ENCODE measurements around the gene ADAMTS14. TPM values are rescaled to one million over a fixed set of nuclear protein-coding genes. Genes with fewer than 3 reads are reported as not detected.
A peak's percentile ranks its signal among the peaks of the same experiment; 100 is the strongest.

Gene ADAMTS14
- total RNA-seq, 1 experiment from 2014 or later: 2.7 TPM

DNA sequence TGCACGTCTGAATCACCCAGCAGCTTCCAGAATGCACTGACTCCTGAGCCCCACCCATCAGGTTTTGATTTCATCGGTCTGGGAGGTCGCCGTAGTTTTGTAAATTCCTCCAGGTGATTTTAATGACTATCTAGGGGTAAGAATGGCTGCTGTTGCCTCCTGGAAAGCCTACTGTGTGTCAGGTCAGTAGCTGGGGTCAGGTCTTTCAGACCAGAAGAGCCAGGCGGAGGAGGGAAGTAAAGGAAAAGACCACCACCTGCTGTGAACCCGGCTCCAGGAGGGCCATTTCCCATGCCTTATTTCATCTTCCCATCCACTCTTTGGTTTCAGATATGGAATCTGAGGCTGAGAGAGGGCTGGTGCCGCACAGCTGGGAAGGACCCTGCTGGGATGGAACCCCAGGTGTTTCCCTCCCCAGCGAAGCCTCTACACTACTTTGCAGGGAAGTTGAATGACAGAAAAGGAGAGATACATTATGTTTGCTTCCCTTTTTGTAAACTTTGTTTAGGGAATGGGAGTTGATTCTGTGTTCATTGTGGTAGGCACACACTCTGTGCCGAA lies 19.8 kb downstream of the ADAMTS14 start:
- DNase-seq (ENCODE audit: low read depth): no peak

DNA sequence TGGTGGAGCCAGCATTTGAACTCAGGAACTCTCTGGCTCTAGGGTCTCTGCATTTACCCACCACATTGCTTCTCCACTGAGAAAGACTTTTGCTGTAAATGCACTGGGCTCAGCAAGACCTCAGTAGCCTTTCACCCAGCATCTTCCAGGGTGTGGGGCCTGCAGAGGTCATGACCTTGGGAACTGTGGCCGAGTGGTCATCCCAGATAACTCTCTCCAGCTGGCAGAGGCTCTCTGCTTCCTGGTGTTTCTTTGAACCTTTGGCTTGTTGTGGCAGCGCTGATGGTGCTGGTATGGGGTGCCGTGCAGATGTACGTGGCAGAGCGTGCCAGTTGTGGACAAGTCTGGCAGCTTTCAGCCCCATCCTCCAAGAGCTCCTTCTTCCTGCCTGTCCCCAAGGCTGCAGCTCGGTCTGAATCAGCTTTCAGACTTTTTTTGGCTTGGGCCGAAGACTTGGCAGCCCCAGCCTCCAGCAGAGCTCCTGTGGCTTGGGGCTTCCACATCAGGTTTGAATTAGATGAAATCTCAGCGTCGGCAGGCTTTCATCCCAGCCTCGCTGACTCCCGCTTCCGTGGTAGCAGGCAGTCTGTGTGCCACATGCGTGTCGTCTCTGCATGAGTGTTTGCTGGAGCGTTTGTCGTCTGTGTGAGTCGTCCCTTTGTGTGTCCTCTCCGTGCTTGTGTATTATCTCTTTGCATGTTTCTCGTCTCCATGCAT lies 21.5 kb downstream of the ADAMTS14 start:
- DNase-seq (ENCODE audit: low read depth): no peak

DNA sequence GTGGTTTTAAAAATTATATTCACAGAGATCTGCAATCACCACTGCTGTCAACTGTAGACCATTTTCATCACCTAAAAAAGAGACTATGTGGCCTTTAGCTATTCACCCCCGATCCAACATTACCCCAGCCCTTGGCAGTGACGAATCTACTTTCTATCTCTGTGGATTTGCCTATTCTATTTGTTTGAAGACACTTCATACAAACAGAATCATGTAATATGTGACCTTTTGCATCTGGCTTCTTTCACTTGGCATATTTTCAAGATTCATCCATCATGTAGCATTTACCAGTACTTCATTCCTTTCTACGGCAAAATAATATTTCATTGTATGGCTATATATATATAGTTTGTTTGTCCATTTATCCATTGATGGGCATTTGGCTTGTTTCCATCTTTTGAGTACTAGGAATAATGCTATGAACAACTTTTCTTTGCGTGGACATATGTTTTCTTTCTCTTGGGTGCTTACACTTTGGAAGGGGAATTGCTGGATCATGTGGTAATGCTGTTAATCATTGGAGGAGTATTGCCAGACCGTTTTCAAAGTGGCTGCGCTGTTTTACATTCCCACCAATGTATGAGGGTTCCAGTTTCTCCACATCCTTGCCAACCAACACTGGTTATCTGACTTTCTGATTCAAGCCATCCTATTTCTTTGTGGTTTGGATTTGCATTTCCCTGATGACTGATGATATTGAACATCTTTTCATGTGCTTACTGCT lies 22.3 kb downstream of the ADAMTS14 start:
- no peak for DNase-seq (ENCODE audit: low read depth)

DNA sequence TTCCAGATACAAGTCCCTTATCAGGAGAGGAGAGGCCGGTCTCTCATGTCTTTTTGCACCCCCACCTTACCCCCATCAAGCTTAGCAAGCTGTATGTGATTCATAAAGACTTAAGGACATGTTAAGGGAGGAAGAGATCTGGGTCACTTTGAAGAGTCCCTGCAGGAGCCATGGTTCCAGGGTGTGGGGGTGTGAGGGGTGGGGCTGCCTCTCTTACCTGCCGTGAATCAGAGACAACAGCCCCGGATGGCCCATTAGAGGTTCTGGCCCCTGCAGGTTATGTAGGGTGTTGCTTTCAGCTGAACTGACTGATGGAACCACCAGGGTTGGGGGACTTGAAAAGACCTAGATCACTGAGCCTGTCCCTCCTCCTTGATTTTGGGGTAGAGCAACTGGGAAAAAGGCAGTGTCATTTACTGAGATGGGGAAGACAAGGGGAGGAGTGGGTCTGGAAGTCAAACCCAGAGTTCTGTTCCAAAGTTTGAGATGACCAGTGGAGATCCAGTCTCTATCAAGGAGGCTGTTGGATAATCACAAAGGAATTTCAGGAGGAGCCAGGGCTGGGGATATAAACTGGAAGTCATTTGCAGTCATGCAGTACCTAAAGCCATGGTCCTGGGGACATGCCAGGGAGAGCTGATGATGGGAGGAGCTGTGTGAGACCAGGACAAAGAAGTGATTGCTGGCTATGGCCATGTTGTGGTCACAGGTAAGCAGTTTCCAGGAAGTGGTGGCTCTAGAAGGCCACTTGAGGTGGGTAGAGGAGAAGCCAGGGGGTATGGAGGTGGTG lies 23.1 kb downstream of the ADAMTS14 start:
- no peak for DNase-seq (ENCODE audit: low read depth)

DNA sequence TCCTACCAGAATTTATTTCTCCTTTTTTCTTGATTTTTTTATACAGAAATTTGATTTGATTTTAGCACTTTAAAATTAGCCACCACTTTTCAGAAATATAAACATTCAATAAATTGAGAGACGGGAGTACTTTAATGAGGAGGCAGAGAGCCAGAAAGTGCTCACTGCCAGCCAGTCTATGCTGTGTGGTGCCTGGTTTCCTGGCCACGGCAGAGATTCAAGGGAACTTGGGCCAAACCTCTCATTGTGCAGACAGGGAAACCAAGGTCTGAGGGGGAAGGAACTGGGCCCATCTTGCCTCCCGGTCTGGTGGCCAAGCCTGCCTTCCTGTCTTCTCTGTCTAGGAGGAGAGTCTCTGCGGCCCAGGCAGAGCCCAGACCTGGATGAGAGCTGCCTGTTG lies 25.9 kb downstream of the ADAMTS14 start:
- DNase-seq (ENCODE audit: low read depth): no peak

DNA sequence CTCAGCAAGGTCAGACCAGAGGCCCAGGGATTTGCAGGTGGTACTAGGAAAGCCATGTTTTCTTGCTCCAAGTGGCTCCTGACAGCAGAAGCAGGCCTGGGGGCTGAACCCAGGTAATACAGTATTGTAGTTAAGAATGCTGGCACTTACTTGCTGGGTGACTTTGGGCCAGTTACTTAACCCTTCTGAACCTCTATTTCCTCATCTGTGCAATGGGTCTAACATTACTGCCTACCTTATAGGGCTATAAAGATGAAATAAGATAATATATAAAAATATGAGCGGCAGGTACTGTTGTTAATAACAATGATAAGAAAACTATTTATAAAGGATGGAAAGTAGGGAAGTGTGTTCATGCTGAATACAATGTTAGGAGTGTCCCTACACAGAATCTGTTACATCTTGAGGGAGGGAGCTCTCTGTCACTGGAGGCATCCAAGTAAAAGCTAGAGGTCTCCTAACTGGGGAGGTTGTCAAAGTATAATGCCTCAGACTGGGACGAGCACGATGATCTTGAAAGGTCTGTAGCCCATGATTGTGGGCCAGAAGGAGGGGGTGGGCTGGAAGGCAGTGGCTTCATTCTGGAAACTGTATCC lies 26.9 kb downstream of the ADAMTS14 start:
- DNase-seq (ENCODE audit: low read depth): no peak

DNA sequence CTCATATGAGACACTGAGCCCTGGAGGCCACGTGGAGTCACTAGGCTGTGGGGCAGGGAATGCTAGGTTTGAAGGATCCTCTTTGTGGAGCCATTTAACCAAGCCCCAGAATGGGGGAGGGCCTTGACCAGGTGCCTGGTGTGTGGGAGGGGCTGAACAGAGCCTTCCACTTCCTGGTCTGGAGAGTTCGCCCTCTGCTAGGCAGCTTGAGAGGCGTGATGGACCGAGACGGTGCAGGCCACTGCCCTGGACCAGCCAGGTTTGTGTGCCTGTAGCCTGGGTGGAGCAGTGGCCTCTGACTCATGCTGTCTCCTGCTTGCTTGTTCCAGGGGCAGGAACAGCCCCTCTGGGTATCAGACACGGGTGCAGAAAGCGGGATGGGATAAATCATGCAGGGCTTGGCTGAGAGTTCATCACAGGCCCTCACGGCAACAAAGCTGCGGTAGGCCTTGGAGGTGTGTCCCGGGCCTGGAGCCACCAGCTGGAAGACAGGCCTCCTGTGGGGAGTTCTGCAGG lies 27.4 kb downstream of the ADAMTS14 start:
- no peak for DNase-seq (ENCODE audit: low read depth)

DNA sequence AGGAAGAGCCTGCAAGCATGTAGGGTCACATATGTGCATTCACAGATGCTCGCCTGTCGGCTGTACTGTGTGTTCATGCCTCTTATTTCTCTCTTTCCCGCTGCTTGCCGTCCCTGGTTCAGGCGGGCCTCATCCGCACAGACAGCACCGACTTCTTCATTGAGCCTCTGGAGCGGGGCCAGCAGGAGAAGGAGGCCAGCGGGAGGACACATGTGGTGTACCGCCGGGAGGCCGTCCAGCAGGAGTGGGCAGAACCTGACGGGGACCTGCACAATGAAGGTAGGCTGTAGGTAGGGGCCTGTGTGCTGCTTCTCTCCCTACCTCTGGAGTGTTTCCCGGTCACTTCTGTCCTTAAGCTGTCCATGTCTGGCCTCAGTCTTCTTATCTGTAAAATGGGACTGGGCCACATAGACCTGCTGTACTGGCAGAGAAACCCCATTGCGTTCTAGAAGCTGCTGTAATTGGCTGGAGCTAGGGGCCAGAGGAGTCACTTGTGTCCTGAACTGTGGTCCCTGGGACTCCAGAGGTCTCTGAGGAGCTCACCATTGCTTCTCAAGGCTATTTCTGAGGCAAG lies 30.0 kb downstream of the ADAMTS14 start:
- DNase-seq (ENCODE audit: low read depth): no peak

DNA sequence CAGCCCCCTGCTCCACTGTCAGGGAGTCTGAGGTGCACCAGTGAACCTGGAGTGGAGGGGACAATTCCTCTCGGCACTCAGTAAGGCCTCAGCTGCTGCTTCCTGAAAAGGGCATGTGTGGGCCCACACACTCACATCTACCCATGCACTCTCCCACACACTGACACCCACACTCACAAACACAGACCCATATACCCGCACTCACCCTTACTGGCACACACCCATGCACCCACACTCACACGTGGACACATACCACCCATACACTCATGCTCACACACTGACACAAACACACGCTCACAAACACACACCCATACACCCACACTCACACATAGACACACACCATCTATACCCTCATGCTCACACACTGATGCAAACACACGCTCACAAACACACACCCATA lies 31.9 kb downstream of the ADAMTS14 start:
- DNase-seq (ENCODE audit: low read depth): no peak

DNA sequence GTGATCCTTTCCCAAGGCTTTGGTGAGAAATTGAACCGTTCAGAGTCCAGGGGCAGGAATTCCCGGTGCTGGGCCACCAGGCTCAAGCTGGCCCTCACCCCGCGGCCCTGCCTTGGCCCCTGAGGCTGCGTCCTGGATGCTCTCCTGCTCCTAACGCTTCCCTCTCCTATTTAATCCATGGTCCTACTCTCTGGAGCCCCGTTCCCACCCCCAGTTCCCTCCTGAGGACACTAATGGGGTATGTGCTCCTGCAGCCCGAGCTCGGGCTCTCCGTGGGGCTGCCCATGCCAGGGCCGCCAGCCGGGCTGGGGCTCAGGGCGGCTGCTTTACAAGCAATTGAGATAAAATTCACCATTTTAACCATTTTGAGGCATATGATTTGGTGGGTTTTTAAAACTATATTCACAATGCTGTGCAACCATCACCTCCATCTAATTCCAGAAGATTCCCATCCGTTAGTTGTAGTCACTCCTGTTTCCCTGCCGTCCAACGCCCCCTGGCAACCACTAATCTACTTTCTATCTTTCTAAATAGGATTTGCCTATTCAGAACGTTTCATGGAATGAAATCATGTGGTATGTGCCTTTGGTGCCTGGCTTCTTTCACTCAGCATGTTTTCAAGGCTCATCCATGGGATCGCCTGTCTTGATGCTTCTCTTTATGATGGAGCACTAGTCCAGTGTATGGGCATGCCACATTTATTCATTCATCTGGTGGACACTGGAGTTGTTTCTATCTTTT lies 33.0 kb downstream of the ADAMTS14 start:
- no peak for DNase-seq (ENCODE audit: low read depth)

DNA sequence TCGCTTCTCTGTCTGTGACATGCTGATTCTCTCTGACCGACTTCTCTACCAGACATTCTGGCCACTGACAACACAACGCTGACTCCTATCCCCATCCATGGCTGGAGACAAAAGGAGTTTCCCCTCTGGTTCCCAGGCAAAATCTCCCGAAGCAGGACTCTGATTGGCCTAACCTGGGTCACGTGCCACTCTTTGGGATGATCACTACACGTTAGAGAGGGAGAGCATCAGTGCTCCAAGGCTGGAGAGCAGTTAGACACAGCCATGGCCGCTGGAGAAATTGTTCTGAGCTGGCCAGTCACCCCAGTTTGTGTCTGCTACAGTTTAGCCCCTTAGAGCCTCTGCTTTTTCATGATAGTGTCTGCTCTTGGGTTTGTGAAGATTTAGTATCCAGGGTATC lies 38.9 kb downstream of the ADAMTS14 start:
- DNase-seq (ENCODE audit: low read depth): no peak

DNA sequence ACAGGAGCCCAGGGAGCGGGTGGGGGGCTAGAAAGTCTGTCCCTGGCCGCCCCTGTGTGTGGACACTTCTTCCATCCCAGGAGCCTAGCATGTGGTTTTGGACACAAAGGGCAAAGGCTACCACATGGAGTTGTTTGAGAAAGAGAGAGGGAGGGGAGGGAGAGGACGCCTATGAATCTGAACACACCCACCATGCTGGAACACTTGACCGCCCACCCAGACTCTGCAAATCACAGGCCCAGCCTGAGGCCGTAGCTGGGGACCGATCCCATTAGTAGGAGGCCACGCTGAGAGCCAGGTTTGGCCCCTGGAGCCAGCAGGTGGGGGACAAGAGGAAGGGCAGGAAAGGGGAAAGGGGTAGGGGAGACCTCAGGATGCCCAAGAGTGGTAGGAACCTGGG lies 39.6 kb downstream of the ADAMTS14 start:
- no peak for DNase-seq (ENCODE audit: low read depth)

DNA sequence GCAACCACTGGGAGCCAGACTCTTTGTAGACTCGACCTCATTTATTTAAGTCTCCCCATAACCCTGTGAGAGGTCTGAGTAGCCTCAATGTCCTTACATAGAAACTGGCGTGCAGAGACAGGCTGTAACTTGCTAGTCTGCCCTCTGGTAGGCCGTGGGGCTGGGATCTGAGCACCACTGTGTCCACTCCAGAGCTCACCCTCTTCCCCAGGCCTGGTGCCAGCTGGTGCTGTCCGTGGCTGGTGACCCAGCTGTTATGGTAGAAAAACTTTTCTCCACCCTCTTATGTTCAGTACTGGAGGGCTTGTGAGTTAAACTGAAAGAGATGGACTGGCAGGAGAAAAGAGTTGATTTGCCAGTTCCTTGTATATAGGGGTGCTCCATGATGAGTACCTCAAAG lies 41.9 kb downstream of the ADAMTS14 start:
- peak; percentile 15 for DNase-seq (ENCODE audit: low read depth)

DNA sequence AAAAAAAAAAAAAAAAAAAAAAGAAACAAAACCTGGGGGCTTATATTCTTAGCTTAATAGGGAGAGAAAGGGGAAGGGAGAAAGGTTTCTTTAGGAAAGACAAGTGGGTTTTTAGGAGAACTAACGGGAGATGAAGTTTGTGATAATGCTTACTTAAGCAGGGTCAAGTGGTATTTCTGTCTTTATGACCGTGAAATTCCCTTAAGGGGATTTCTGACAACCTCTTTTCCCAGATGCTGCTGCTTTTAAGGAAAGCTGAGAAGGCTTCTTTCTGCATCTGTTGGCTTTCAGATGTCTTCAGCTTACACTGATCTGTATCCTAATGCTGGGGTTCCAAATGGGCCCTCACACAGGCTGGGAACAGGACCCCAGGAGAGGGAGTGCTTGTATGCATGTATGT lies 42.6 kb downstream of the ADAMTS14 start:
- no peak for DNase-seq (ENCODE audit: low read depth)

DNA sequence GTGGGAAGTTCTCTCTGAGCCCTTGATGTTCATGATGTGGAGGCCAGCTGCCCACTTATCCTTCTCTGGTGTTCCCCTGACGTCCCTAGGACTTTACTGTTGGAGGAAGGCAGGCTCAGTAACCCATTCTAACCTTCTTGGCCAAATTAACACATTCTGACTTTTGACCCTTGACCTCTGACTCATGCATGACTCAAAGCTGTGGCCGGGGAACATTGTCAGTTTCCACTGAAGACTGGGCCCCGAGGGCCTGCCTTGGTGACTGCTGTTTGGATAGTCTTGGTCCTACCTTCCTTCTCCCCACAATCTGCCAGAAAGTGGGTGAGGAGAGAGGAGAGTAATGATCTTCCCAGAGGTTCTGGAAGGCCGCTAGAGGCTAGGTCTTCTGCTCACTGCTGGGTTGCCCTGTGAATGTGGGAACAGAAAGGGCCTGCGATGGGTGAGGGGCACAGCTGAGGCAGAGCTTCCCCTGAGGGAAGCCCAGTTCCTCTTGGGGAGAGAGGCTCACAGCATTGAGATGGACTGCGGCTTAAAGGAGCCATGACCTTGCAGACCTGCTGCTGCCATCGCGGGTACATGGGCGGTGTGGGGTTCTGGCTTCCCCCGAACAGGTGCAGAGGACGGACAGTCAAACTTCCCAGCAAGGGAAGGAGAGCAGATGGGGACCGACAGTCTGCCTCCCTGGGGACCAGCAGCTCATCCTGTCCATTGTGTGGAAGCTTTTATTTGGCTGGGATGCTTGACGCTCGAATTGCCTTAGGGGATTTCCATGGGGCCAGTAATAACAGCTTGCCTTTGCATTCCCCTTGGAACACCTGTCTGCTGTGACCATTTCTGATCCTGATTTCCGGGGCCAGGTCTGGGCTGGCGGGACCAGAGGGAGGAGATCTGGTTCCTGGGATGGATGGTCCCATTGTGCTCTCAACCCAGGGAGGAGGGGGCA lies 43.8 kb downstream of the ADAMTS14 start:
- DNase-seq (ENCODE audit: low read depth): peak; percentile 83

DNA sequence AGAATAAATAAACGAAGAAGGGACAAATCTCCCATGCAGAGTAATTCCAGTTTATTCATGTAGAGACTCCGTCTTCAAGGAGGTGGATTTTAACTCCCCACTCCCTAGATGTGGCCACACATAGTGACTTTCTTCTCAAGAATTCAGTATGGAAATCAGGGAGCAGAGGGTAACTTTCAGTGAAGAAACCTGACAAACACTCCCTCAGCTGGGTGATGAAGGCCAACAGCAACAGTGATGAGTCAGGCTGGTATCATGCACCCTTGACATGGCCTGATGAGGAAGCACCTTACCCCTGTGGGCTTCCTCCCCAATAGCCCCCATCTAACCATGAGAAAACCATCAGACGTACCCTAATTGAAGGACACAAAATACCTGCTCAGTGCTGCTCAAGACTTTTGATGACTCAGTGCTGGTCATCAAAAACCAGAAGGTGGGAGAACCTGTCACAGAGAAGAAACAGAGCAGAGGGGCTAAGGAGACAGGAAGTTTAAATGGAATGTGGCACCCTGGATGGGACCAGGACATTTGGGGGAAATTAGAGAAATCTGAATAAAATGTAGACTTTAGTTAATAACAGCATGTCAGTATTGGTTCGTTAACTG lies 50.6 kb downstream of the ADAMTS14 start:
- DNase-seq (ENCODE audit: low read depth): peak; percentile 63

DNA sequence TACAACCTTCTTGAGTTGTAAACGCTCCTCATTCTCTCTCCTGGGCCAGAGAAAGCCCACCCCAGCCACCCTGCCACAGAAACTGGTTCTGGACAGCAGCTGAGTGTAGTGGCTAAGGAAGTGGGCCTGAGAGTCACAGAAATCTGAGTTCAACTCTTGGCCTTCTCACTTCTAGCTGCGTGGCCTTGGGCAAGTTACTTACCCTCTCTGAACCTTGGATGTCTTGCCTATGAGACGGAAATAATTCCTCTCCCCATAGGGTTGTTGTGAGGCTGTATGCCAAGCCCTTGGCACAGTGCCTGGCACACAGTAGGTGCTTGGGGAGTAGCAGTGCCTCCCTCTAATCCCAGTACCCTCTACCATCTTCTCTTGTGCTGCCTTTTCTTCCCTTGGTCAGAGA lies 51.5 kb downstream of the ADAMTS14 start:
- no peak for DNase-seq (ENCODE audit: low read depth)

DNA sequence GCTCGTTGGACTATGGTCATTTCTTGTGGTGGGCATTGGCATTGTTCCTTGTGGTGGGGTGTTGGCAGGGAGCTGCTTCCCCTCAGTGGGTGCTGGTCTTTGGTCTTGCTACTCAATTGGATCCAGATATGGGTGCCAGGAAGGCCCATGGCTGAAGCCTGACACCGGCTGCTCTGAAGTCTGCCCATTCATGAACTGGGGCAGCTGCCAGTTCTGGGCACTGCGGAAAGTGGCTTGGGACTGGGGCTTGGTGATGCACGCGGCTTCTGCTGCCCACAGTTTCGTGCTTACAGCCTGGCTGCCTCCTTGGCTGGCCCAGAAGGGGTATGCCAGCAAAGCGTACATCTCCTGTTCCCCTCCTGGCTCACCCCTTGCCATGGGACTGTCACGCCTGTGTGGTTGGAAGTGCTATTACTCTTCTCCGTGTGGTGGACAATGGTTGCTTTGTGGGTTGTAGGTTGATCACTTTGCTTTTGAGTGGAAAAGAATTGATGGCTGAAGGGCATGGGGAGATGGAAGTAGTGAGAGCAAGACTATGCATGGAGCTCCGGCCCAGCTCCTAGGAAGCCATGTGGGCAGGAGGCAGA lies 54.7 kb downstream of the ADAMTS14 start:
- DNase-seq (ENCODE audit: low read depth): no peak

DNA sequence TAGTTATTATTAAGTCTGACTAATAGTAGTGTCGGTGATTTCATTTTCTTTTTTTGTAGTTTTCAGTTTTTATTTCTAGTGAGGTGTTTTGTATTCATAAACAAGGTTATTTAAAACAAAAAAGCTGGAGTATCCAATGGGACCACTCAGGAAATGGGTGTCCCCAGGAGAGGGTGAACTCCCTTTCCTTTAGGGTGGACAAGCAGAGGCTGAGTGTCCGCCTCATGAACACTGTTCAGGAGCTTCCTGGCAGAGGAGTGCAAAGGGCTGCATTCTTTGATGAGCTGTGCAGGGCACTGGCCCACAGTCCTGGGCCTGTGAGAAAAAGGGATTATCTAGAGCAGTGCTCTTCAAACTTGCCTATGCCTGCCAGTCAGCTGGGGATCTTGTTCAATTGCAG lies 56.0 kb downstream of the ADAMTS14 start:
- no peak for DNase-seq (ENCODE audit: low read depth)
